ENCODE data around the gene PHLDB3. TPM values are rescaled to one million over a fixed set of nuclear protein-coding genes. Genes with fewer than 3 reads are reported as not detected.

The PHLDB3 gene
- total RNA-seq, 1 experiment from 2014 or later = 8.5 TPM

DNA sequence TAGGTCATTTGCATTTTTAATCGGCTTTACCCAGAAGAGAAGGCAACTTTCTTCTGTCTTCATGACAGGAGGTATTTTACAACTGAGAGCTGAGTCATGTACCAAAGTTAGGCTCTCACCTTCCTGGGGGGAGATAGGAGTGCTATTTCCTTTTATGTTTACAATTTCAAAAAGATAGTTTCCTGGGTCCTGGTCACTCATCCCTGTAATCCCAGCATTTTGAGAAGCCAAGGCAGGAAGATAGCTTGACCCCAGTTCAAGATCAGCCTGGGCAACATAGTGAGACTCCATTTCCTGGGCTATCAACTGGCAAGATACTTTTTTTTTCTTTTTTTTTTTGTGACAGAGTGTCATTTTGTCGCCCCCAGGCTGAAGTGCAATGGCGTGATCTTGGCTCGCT lies 46.7 kb downstream of the PHLDB3 start:
- no peak overlapping the region for H4K91ac ChIP-seq (ENCODE audit: insufficient read length, low read depth, low read length)
- H2BK15ac ChIP-seq (ENCODE audit: low read depth, low read length) = no peak overlapping the region
- no peak overlapping the region for H2BK5ac ChIP-seq (ENCODE audit: insufficient read length, low read length)
- no peak overlapping the region for H2AFZ ChIP-seq (ENCODE audit: low read length)
- no peak overlapping the region for H2BK12ac ChIP-seq (ENCODE audit: insufficient read length, low read depth, low read length)
- no peak for DNase-seq
- H3K79me1 ChIP-seq (ENCODE audit: insufficient read depth, low read depth, low read length, poor library complexity, severe bottlenecking) = no peaks in the 10 kb centered on the region
- no peak overlapping the region for H2BK20ac ChIP-seq (ENCODE audit: low read depth, low read length, poor library complexity, severe bottlenecking)
- H3K4me2 ChIP-seq (ENCODE audit: insufficient read depth, insufficient read length, low read length) = no peak overlapping the region
- H2BK120ac ChIP-seq (ENCODE audit: low read depth, low read length, poor library complexity, severe bottlenecking) = no peak overlapping the region
- H3K9ac ChIP-seq (ENCODE audit: extremely low read depth, insufficient read length, low read length) = no peak overlapping the region
- Mint-ChIP-seq H3K27ac (no peak overlapping the region), H3K4me3 (no peak overlapping the region), H3K27me3 (ENCODE audit: low read depth) (peaks cover 28% of the 10 kb centered on the region), H3K36me3 (ENCODE audit: insufficient read depth in 1 of 3, low read depth in 3 of 3) (no peaks in the 10 kb centered on the region; a peak in 3 of 7 replicates), H3K4me1 (peaks cover 7 to 10% of the 10 kb centered on the region in 2 experiments; a peak in 3 of 4 replicates), H3K9me3 (peaks cover under 1 to 1% of the 10 kb centered on the region in 2 experiments; a peak in 4 of 5 replicates)
- no peak overlapping the region for H3T11ph ChIP-seq (ENCODE audit: low read length)
- no peak overlapping the region for H3K56ac ChIP-seq (ENCODE audit: insufficient read length, low read depth, low read length)
- no peak overlapping the region for H4K5ac ChIP-seq (ENCODE audit: insufficient read length, low read depth, low read length)
- no peak overlapping the region for H3K18ac ChIP-seq (ENCODE audit: insufficient read length, low read depth, low read length)
- no peak overlapping the region for H3K27ac ChIP-seq (ENCODE audit: insufficient read length, low read depth, low read length)
- TF ChIP-seq, protein P1, sequence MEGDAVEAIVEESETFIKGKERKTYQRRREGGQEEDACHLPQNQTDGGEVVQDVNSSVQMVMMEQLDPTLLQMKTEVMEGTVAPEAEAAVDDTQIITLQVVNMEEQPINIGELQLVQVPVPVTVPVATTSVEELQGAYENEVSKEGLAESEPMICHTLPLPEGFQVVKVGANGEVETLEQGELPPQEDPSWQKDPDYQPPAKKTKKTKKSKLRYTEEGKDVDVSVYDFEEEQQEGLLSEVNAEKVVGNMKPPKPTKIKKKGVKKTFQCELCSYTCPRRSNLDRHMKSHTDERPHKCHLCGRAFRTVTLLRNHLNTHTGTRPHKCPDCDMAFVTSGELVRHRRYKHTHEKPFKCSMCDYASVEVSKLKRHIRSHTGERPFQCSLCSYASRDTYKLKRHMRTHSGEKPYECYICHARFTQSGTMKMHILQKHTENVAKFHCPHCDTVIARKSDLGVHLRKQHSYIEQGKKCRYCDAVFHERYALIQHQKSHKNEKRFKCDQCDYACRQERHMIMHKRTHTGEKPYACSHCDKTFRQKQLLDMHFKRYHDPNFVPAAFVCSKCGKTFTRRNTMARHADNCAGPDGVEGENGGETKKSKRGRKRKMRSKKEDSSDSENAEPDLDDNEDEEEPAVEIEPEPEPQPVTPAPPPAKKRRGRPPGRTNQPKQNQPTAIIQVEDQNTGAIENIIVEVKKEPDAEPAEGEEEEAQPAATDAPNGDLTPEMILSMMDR (conservative IDR thresholded peaks at IDR 0.05) = no peak
- no peak overlapping the region for H3K23ac ChIP-seq (ENCODE audit: insufficient read length, low read depth, low read length)
- no peak overlapping the region for H3K4ac ChIP-seq (ENCODE audit: low read depth, low read length)
- H3K23me2 ChIP-seq (ENCODE audit: insufficient read length, low read depth, low read length, poor library complexity, severe bottlenecking) = peaks cover 2% of the 10 kb centered on the region
- H3K4me1 ChIP-seq (ENCODE audit: insufficient read depth, low read length) = no peaks in the 10 kb centered on the region; the same call in 1 of the 2 replicates
- H3K79me2 ChIP-seq (ENCODE audit: insufficient read depth, low read length) = no peaks in the 10 kb centered on the region
- H3K9me3 ChIP-seq (ENCODE audit: control insufficient read depth, low read depth, low read length) = no peaks in the 10 kb centered on the region
- H2AK5ac ChIP-seq (ENCODE audit: insufficient read length, low read length) = no peak overlapping the region
- no CpG with 5 or more reads among the region's 4 CpGs for WGBS (ENCODE audit: extremely low coverage, insufficient read length, low lambda C conversion rate)
- no peaks in the 10 kb centered on the region; the same call in 1 of the 2 replicates for H3K27me3 ChIP-seq (ENCODE audit: insufficient read depth, low read length)
- H3K14ac ChIP-seq (ENCODE audit: insufficient read depth, low read length) = no peak overlapping the region
- no peaks in the 10 kb centered on the region for H4K20me1 ChIP-seq (ENCODE audit: control insufficient read depth, insufficient read depth, insufficient read length)
- H4K8ac ChIP-seq (replicated peaks; ENCODE audit: insufficient read length, low read depth, low read length) = no peak overlapping the region
